HepG2 (cell line): ENCODE results near the gene TMEM273. TPM values are rescaled to one million over a fixed set of nuclear protein-coding genes. Genes with fewer than 3 reads are reported as not detected.

ENCODE experiments used
- ATAC-seq: fragments of 200-7000 bp; cut with Tn5 transposase; 3 replicates; pipeline ENCODE4 v1.9.1; 2020; ENCODE audit warnings: mild to moderate bottlenecking, moderate library complexity
- BruUV-seq: library from RNA; stranded (reverse); fragments of 400-500 nt; replicated peaks from 2 replicates; lab custom pipeline; 2021; lab: Mats Ljungman, UMichigan
- CTCF ChIA-PET: fragments of 300-600 bp; formaldehyde crosslinking; extraction: SDS; loops from one replicate; lab custom pipeline; 2021; ENCODE audit warnings: low total read pairs, inconsistent platforms, low intra/inter-chr PET ratio; lab: Yijun Ruan, JAX
- POLR2A ChIA-PET: fragments of 350-600 bp; sonication (Branson Sonifier 250); formaldehyde crosslinking; loops from one replicate; lab custom pipeline; 2020; ENCODE audit warnings: antibody characterized with exemption, inconsistent platforms; lab: Yijun Ruan, JAX
- DNase-seq: peaks from one replicate; pipeline ENCODE4 v3.0.0-alpha.2; 2015; ENCODE audit warnings: low spot score
- FAIRE-seq: peaks from 3 replicates; lab custom pipeline; 2011; peaks lifted over from hg19 to GRCh38; lab: Jason Lieb, UNC
- H2AFZ ChIP-seq: one replicate; pipeline ENCODE4 v1.6.1; 2011; ENCODE audit warnings: low read length, inconsistent platforms
- H3K27ac ChIP-seq: fragments of 300-600 bp; 3 replicates; pipeline ENCODE4 v1.8.0; 2011; ENCODE audit warnings: mixed run types, mild to moderate bottlenecking, mixed read lengths, low read length, inconsistent platforms; ENCODE audit not compliant: insufficient read depth; ENCODE audit errors: extremely low read length
- H3K27me3 ChIP-seq, 2 experiments: fragments of 200-600 bp in 1 of 2; 2 replicates in 1 of 2; 3 replicates in 1 of 2; pipeline versions ENCODE4 v1.6.0 to v1.8.0; 2011; ENCODE audit warnings: low read length in 2 of 2, mild to moderate bottlenecking in 2 of 2, moderate library complexity in 2 of 2, inconsistent platforms in 1 of 2; ENCODE audit not compliant: insufficient read depth in 2 of 2, control insufficient read depth in 1 of 2
- H3K36me3 ChIP-seq, 2 experiments: fragments of 200-600 bp in 1 of 2; replicated peaks in 1 of 2; 2 replicates in 1 of 2; 3 replicates in 1 of 2; pipeline versions ENCODE4 v1.5.1 to v1.8.0; 2011; ENCODE audit warnings: low read length in 2 of 2, inconsistent platforms in 1 of 2; ENCODE audit not compliant: insufficient read depth in 2 of 2, control insufficient read depth in 1 of 2
- H3K4me1 ChIP-seq: 2 replicates; pipeline ENCODE4 v1.5.1; 2012; ENCODE audit warnings: low read length, inconsistent platforms; ENCODE audit not compliant: insufficient read depth
- H3K4me2 ChIP-seq: 2 replicates; pipeline ENCODE4 v1.6.0; 2011; ENCODE audit warnings: low read depth, low read length, inconsistent platforms
- H3K4me3 ChIP-seq, 3 experiments: fragments of 200-600 bp in 1 of 3; sonication (generic), shearing (Covaris generic) in 1 of 3; replicated peaks in 1 of 3; 2 replicates each; pipeline ENCODE4 v1.5.1; 2011 to 2016; ENCODE audit warnings: low read length in 3 of 3, inconsistent platforms in 2 of 3, low read depth in 2 of 3, mild to moderate bottlenecking in 2 of 3, control low read depth in 1 of 3, mixed read lengths in 1 of 3; ENCODE audit not compliant: insufficient read depth in 1 of 3
- H3K79me2 ChIP-seq: one replicate; pipeline ENCODE4 v1.6.1; 2011; ENCODE audit warnings: low read length, inconsistent platforms; ENCODE audit not compliant: insufficient read depth
- H3K9ac ChIP-seq: 2 replicates; pipeline ENCODE4 v1.6.0; 2011; ENCODE audit warnings: mild to moderate bottlenecking, low read depth, low read length, inconsistent platforms; ENCODE audit not compliant: insufficient read depth
- H3K9me3 ChIP-seq: 2 replicates; pipeline ENCODE4 v1.5.1; 2012; ENCODE audit warnings: mild to moderate bottlenecking, low read length
- H4K20me1 ChIP-seq: 2 replicates; pipeline ENCODE4 v1.6.0; 2011; ENCODE audit warnings: inconsistent platforms, mild to moderate bottlenecking, low read length, moderate library complexity; ENCODE audit not compliant: insufficient read depth
- DNMT1 ChIP-seq: sonication (generic); formaldehyde crosslinking; IDR thresholded peaks from 2 replicates; pipeline ENCODE4 v1.5.1; 2020; ENCODE audit warnings: mild to moderate bottlenecking, missing genetic modification reagents
- KDM6A ChIP-seq: IDR thresholded peaks from 2 replicates; pipeline ENCODE4 v1.6.1; 2016; ENCODE audit warnings: low read depth
- PAXIP1 ChIP-seq: sonication (generic); formaldehyde crosslinking; conservative IDR thresholded peaks from 2 replicates; pipeline ENCODE4 v1.4.0; 2020; ENCODE audit warnings: mild to moderate bottlenecking, missing genetic modification reagents, moderate library complexity
- TCF12 ChIP-seq, 2 experiments: fragments of 450-650 bp in 1 of 2; sonication (generic) in 1 of 2; formaldehyde crosslinking in 1 of 2; IDR thresholded peaks; 2 replicates each; pipeline versions ENCODE4 v1.6.1 to v1.8.0; 2017 to 2022; ENCODE audit warnings: antibody characterized with exemption in 1 of 2, mild to moderate bottlenecking in 1 of 2, missing genetic modification reagents in 1 of 2, moderate library complexity in 1 of 2
- ZBTB8A ChIP-seq: sonication (generic); formaldehyde crosslinking; IDR thresholded peaks from 2 replicates; pipeline ENCODE4 v1.4.0; 2020; ENCODE audit warnings: mild to moderate bottlenecking, low read depth, missing genetic modification reagents, borderline replicate concordance
- ZNF143 ChIP-seq: sonication (generic); formaldehyde crosslinking; IDR thresholded peaks from 2 replicates; pipeline ENCODE4 v1.4.0; 2020; ENCODE audit warnings: missing genetic modification reagents
- WGBS: methylation state at CpG from one replicate; pipeline ENCODE4 v1.1.6; 2017; ENCODE audit warnings: low lambda C conversion rate; 5-methylcytosine and 5-hydroxymethylcytosine counted together
- in situ Hi-C: cut with HindIII; loops from 2 replicates; pipeline ENCODE4 v1.10.0; 2017; ENCODE audit warnings: low pct_unique_long_range_greater_than_20kb; ENCODE audit not compliant: extremely low pct_ligation_motif_present
- intact Hi-C: fragments of 100-400 bp; cut with micrococcal nuclease; formaldehyde crosslinking; loops from one replicate; pipeline ENCODE4 v1.10.0; 2022; ENCODE audit not compliant: unreplicated experiment
- polyA plus RNA-seq, 8 experiments: library from polyadenylated mRNA; depleted of rRNA in 3 of 8; stranded (reverse) in 7 of 8; unstranded in 1 of 8; fragments of >200 nt; fragmentation: Illumina TruSeq in 4 of 8; extraction: Trizol in 4 of 8; gene quantifications; 2 replicates each; pipeline versions ENCODE4 v1.2.1 to v1.2.3, GENCODE V29; 2011 to 2016; ENCODE audit warnings: low read depth in 4 of 8, missing spikeins in 1 of 8, mixed read lengths in 1 of 8; ENCODE audit not compliant: insufficient read depth in 1 of 8
- total RNA-seq, 5 experiments: library from RNA; depleted of rRNA; stranded (reverse); fragments of >200 nt; fragmentation: Illumina TruSeq; extraction: Trizol; gene quantifications; 2 replicates each; pipeline ENCODE4 v1.2.3, GENCODE V29; 2016; ENCODE audit warnings: low read depth in 1 of 5
- TF ChIP-seq, protein P1 (sequence below): sonication (generic); formaldehyde crosslinking; IDR thresholded peaks from 2 replicates; pipeline ENCODE4 v1.4.0; 2020; ENCODE audit warnings: missing genetic modification reagents, mild to moderate bottlenecking, borderline replicate concordance
- TF ChIP-seq, protein P2 (sequence below): sonication (generic); formaldehyde crosslinking; IDR thresholded peaks from 2 replicates; pipeline ENCODE4 v1.8.1; 2023; ENCODE audit warnings: mild to moderate bottlenecking, missing genetic modification reagents, borderline replicate concordance
- TF ChIP-seq, protein P3 (sequence below): sonication (generic); formaldehyde crosslinking; IDR thresholded peaks from 2 replicates; pipeline ENCODE4 v1.9.0; 2021; ENCODE audit warnings: missing genetic modification reagents, borderline replicate concordance
- TF ChIP-seq, protein P4 (sequence below): sonication (generic); formaldehyde crosslinking; IDR thresholded peaks from 2 replicates; pipeline ENCODE4 v1.5.1; 2020; ENCODE audit warnings: missing genetic modification reagents, mild to moderate bottlenecking, borderline replicate concordance

TMEM273 gene
- total and polyA plus RNA-seq, 2 of the 13 experiments (the other 11 are each of a cell fraction or from before 2014, with no cell fraction given): not detected

DNA sequence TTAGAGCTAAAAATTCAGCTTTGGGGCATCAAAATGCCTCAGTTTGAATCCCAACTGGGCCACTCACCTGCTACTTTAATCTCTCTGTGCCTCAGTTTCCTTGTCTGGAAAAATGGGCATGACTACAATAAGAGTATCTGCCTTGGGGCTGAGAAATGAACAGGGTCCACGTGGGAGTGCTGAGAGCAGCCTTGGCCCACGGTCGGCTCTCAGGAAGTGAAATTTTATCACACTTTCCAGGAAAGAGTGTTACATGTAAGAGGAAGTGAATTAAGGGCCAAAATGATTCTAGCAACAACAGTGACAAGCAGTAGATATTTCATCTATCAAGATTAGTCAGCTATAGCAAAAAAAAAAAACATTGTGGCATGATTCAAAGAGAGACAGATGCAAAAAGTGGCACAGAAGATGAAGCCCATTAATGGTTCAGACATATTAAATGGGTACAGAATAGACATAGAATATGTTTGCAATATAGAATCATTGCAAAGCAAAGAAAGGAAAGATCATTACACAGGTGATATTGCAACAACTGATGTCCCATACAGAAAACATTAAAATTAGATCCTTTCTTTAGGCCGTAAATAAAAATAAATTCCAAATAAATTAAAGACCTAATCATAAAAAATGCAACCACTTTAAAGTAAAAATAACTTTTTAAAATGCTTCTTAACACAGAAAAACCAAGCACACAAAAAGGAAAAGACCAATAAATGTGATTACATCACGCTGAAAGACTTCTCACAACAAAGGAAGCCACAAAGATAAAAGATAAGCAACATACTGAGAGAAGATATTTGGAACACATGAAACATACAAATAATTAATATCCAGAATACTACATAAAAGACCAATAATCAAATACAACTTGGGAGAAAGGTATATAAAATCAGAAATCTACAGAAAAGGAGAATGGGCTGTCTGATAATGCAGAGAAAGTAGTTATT is 4.3 kb downstream of the TMEM273 start:
- 5% methylated on average over 5 of the region's 5 CpGs for WGBS
- Histone ChIP-seq H3K9ac (no peak overlapping the region), H3K79me2 (no peaks in the 10 kb centered on the region), H3K27ac (no peak overlapping the region), H3K4me1 (no peaks in the 10 kb centered on the region), H2AFZ (no peak overlapping the region), H3K9me3 (no peaks in the 10 kb centered on the region), H3K4me2 (no peak overlapping the region), H3K27me3 (peaks cover 0 to 16% of the 10 kb centered on the region in 2 experiments; a peak in 3 of 5 replicates), H3K36me3 (no peaks in the 10 kb centered on the region), H3K4me3 (no peak overlapping the region), H4K20me1 (no peaks in the 10 kb centered on the region)
- in situ Hi-C loops (no loop called here), intact Hi-C loops (no loop called here)
- ATAC-seq (no peak), FAIRE-seq (no peak), DNase-seq (no peak)
- BruUV-seq: no TSS peak
- ChIA-PET POLR2A (no interaction called here), CTCF (no interaction called here)
- TF ChIP-seq DNMT1 (CRISPR knock-in tag) (no peak), ZBTB8A (no peak), ZNF143 (no peak), TCF12 (IDR thresholded peaks at IDR 0.05) (no peak), TCF12 (CRISPR knock-in tag; IDR thresholded peaks at IDR 0.05) (no peak), PAXIP1 (CRISPR knock-in tag) (no peak), KDM6A (no peak)
- TF ChIP-seq, protein P1, sequence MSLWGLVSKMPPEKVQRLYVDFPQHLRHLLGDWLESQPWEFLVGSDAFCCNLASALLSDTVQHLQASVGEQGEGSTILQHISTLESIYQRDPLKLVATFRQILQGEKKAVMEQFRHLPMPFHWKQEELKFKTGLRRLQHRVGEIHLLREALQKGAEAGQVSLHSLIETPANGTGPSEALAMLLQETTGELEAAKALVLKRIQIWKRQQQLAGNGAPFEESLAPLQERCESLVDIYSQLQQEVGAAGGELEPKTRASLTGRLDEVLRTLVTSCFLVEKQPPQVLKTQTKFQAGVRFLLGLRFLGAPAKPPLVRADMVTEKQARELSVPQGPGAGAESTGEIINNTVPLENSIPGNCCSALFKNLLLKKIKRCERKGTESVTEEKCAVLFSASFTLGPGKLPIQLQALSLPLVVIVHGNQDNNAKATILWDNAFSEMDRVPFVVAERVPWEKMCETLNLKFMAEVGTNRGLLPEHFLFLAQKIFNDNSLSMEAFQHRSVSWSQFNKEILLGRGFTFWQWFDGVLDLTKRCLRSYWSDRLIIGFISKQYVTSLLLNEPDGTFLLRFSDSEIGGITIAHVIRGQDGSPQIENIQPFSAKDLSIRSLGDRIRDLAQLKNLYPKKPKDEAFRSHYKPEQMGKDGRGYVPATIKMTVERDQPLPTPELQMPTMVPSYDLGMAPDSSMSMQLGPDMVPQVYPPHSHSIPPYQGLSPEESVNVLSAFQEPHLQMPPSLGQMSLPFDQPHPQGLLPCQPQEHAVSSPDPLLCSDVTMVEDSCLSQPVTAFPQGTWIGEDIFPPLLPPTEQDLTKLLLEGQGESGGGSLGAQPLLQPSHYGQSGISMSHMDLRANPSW: no peak
- TF ChIP-seq, protein P2, sequence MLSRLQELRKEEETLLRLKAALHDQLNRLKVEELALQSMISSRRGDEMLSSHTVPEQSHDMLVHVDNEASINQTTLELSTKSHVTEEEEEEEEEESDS: no peak
- TF ChIP-seq, protein P3, sequence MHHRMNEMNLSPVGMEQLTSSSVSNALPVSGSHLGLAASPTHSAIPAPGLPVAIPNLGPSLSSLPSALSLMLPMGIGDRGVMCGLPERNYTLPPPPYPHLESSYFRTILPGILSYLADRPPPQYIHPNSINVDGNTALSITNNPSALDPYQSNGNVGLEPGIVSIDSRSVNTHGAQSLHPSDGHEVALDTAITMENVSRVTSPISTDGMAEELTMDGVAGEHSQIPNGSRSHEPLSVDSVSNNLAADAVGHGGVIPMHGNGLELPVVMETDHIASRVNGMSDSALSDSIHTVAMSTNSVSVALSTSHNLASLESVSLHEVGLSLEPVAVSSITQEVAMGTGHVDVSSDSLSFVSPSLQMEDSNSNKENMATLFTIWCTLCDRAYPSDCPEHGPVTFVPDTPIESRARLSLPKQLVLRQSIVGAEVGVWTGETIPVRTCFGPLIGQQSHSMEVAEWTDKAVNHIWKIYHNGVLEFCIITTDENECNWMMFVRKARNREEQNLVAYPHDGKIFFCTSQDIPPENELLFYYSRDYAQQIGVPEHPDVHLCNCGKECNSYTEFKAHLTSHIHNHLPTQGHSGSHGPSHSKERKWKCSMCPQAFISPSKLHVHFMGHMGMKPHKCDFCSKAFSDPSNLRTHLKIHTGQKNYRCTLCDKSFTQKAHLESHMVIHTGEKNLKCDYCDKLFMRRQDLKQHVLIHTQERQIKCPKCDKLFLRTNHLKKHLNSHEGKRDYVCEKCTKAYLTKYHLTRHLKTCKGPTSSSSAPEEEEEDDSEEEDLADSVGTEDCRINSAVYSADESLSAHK (CRISPR knock-in tag): no peak
- TF ChIP-seq, protein P4, sequence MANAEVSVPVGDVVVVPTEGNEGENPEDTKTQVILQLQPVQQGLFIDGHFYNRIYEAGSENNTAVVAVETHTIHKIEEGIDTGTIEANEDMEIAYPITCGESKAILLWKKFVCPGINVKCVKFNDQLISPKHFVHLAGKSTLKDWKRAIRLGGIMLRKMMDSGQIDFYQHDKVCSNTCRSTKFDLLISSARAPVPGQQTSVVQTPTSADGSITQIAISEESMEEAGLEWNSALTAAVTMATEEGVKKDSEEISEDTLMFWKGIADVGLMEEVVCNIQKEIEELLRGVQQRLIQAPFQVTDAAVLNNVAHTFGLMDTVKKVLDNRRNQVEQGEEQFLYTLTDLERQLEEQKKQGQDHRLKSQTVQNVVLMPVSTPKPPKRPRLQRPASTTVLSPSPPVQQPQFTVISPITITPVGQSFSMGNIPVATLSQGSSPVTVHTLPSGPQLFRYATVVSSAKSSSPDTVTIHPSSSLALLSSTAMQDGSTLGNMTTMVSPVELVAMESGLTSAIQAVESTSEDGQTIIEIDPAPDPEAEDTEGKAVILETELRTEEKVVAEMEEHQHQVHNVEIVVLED (CRISPR knock-in tag): no peak
